OCI-LY3 (cell line): Measurements from ENCODE around the gene RALA.

Experiments used
- H2AFZ ChIP-seq: fragments of 200-600, 300-600 bp; shearing (Covaris generic); 2 replicates; pipeline ENCODE4 v1.6.0; 2014; ENCODE audit warnings: antibody characterized with exemption, low read depth, low read length
- H3K27ac ChIP-seq: fragments of 200-600, 300-600 bp; sonication (generic); 2 replicates; pipeline ENCODE4 v1.5.1; 2014; ENCODE audit warnings: mild to moderate bottlenecking, low read length, moderate library complexity, mixed read lengths
- H3K27me3 ChIP-seq: fragments of 200-600, 300-600 bp; sonication (generic); 2 replicates; pipeline ENCODE4 v1.6.1; 2014; ENCODE audit warnings: low read depth, low read length, mixed read lengths
- H3K36me3 ChIP-seq: fragments of 200-600, 300-600 bp; sonication (generic); replicated peaks from 2 replicates; pipeline ENCODE3; 2014; ENCODE audit warnings: low read depth, low read length, mixed read lengths
- H3K4me1 ChIP-seq: fragments of 300-600, 200-600 bp; sonication (generic); 2 replicates; pipeline ENCODE4 v1.6.1; 2014; ENCODE audit warnings: low read length, mixed read lengths
- H3K4me2 ChIP-seq: fragments of 200-600, 300-600 bp; sonication (generic); 2 replicates; pipeline ENCODE4 v1.6.1; 2014; ENCODE audit warnings: low read length, mixed read lengths
- H3K4me3 ChIP-seq: fragments of 300-600, 200-600 bp; sonication (generic); 2 replicates; pipeline ENCODE4 v1.5.1; 2014; ENCODE audit warnings: antibody characterized with exemption, mild to moderate bottlenecking, low read length, moderate library complexity
- H3K79me2 ChIP-seq: fragments of 300-600, 200-600 bp; shearing (Covaris generic); 2 replicates; pipeline ENCODE4 v1.6.1; 2014; ENCODE audit warnings: mild to moderate bottlenecking, low read length, mixed read lengths
- H3K9ac ChIP-seq: fragments of 300-600, 200-600 bp; shearing (Covaris generic); 2 replicates; pipeline ENCODE4 v1.6.0; 2014; ENCODE audit warnings: mild to moderate bottlenecking, low read length, moderate library complexity
- H3K9me3 ChIP-seq: fragments of 200-600, 300-600 bp; shearing (Covaris generic); 2 replicates; pipeline ENCODE4 v1.6.1; 2014; ENCODE audit warnings: low read length, mixed read lengths; ENCODE audit not compliant: insufficient read depth
- H4K20me1 ChIP-seq: fragments of 200-600, 300-600 bp; sonication (generic); 2 replicates; pipeline ENCODE4 v1.6.1; 2016; ENCODE audit warnings: low read length, mixed read lengths; ENCODE audit not compliant: insufficient read depth
- CTCF ChIP-seq: fragments of 200-600, 300-600 bp; sonication (generic); IDR thresholded peaks from 2 replicates; pipeline ENCODE4 v1.5.1; 2014; ENCODE audit warnings: antibody characterized with exemption, low read length, low read depth
- EZH2phosphoT487 ChIP-seq: fragments of 200-600 bp; shearing (Covaris generic); IDR thresholded peaks from 2 replicates; pipeline ENCODE4 v1.6.1; 2018; ENCODE audit warnings: antibody characterized with exemption, mixed run types, low read depth

The RALA gene

GRCh38 chr7:39621261-39621660, 2.1 kb upstream of the RALA start:
- peaks cover 2% of the 10 kb centered on the region; the same call in 1 of the 2 replicates for H3K27me3 ChIP-seq
- H3K9me3 ChIP-seq: no peaks in the 10 kb centered on the region
- TF ChIP-seq EZH2phosphoT487: no peak
- TF ChIP-seq CTCF: no peak
- peaks cover under 1% of the 10 kb centered on the region for H3K36me3 ChIP-seq
- peaks cover 17% of the 10 kb centered on the region for H4K20me1 ChIP-seq
- H3K27ac ChIP-seq: peak overlapping the region; percentile 89
- H3K4me2 ChIP-seq: peak overlapping the region; percentile 97
- H3K4me1 ChIP-seq: peaks cover 40% of the 10 kb centered on the region
- no peak overlapping the region for H2AFZ ChIP-seq
- H3K79me2 ChIP-seq: peaks cover 47% of the 10 kb centered on the region
- H3K4me3 ChIP-seq: peak overlapping the region; percentile 52
- H3K9ac ChIP-seq: peak overlapping the region; percentile 55

- Histone ChIP-seq H3K4me1 (peaks cover 40% of the 10 kb centered on the region), H2AFZ (no peak overlapping the region), H3K36me3 (peaks cover 5% of the 10 kb centered on the region), H3K27ac (peak overlapping the region; percentile 89), H3K4me2 (peak overlapping the region; percentile 97), H3K9ac (peak overlapping the region; percentile 97), H3K27me3 (no peaks in the 10 kb centered on the region), H3K4me3 (peak overlapping the region; percentile 94), H3K9me3 (no peaks in the 10 kb centered on the region), H4K20me1 (peaks cover 23% of the 10 kb centered on the region), H3K79me2 (peaks cover 53% of the 10 kb centered on the region)
- no peak for TF ChIP-seq EZH2phosphoT487
- TF ChIP-seq CTCF: no peak
Observed at GRCh38 chr7:39621784-39622411, 1.5 kb upstream of the RALA start.

- peak overlapping the region; percentile 89 for H3K27ac ChIP-seq
- peak overlapping the region; percentile 97 for H3K9ac ChIP-seq
- peaks cover 40% of the 10 kb centered on the region for H3K4me1 ChIP-seq
- peak overlapping the region; percentile 10; the same call in 1 of the 2 replicates for H2AFZ ChIP-seq
- peaks cover 30% of the 10 kb centered on the region for H4K20me1 ChIP-seq
- TF ChIP-seq EZH2phosphoT487: no peak
- TF ChIP-seq CTCF: no peak
- peak overlapping the region; percentile 94 for H3K4me3 ChIP-seq
- peaks cover 60% of the 10 kb centered on the region for H3K79me2 ChIP-seq
- H3K27me3 ChIP-seq: no peaks in the 10 kb centered on the region
- H3K9me3 ChIP-seq: no peaks in the 10 kb centered on the region
- peaks cover 5% of the 10 kb centered on the region for H3K36me3 ChIP-seq
- H3K4me2 ChIP-seq: peak overlapping the region; percentile 97
Observed at GRCh38 chr7:39622609-39623008, 763 bp upstream of the RALA start.

GRCh38 chr7:39623732-39624441, 515 bp downstream of the RALA start:
- Histone ChIP-seq H2AFZ (peak overlapping the region; percentile 39; the same call in 1 of the 2 replicates), H3K36me3 (peaks cover 5% of the 10 kb centered on the region), H3K9ac (peak overlapping the region; percentile 97), H3K4me2 (peak overlapping the region; percentile 95), H3K79me2 (peaks cover 73% of the 10 kb centered on the region), H4K20me1 (peaks cover 42% of the 10 kb centered on the region), H3K4me1 (peaks cover 40% of the 10 kb centered on the region), H3K9me3 (no peaks in the 10 kb centered on the region), H3K27ac (peak overlapping the region; percentile 89), H3K4me3 (peak overlapping the region; percentile 94), H3K27me3 (no peaks in the 10 kb centered on the region)
- TF ChIP-seq EZH2phosphoT487: no peak
